ENCODE measurements around the gene GNG2. TPM values are rescaled to one million over a fixed set of nuclear protein-coding genes. Genes with fewer than 3 reads are reported as not detected.
A peak's percentile ranks its signal among the peaks of the same experiment; 100 is the strongest.

Gene GNG2
- total and polyA plus RNA-seq, 2 experiments from 2014 or later = 3.3 to 4.5 TPM

DNA sequence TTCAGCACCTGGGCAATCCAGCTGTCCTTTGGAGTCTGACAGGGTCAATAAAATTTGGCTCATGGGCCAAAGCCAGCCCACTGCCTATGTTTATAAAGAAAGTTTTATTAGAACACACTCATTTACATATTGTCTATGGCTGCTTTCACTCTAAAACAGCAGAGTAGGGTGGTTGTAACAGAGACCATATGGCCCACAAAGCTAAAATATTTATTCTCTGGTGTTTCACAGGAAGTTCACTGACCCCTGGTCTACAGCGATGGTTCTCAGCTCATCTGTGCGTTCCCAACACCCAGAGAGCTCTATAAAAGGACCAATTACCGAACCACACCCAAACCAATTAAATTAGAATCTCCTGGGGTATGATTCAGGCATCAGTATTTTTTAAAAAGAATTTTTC, 91.2 kb downstream of the GNG2 start:
- H3K27ac ChIP-seq = no peak overlapping the region
- TF ChIP-seq, protein P1, sequence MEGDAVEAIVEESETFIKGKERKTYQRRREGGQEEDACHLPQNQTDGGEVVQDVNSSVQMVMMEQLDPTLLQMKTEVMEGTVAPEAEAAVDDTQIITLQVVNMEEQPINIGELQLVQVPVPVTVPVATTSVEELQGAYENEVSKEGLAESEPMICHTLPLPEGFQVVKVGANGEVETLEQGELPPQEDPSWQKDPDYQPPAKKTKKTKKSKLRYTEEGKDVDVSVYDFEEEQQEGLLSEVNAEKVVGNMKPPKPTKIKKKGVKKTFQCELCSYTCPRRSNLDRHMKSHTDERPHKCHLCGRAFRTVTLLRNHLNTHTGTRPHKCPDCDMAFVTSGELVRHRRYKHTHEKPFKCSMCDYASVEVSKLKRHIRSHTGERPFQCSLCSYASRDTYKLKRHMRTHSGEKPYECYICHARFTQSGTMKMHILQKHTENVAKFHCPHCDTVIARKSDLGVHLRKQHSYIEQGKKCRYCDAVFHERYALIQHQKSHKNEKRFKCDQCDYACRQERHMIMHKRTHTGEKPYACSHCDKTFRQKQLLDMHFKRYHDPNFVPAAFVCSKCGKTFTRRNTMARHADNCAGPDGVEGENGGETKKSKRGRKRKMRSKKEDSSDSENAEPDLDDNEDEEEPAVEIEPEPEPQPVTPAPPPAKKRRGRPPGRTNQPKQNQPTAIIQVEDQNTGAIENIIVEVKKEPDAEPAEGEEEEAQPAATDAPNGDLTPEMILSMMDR (IDR thresholded peaks at IDR 0.05; ENCODE audit: low read depth, low read length) = no peak
- H3K36me3 ChIP-seq = no peaks in the 10 kb centered on the region
- no peaks in the 10 kb centered on the region for H3K9me3 ChIP-seq (ENCODE audit: low read depth)
- DNase-seq (ENCODE audit: low read depth in 1 of 2, low spot score in 1 of 2) = no peak
- peaks cover 19% of the 10 kb centered on the region for H3K4me1 ChIP-seq (ENCODE audit: low read depth)
- no peaks in the 10 kb centered on the region for H3K27me3 ChIP-seq
- no peak overlapping the region for H3K4me3 ChIP-seq

- Histone ChIP-seq H3K9me3 (ENCODE audit: low read depth) (no peaks in the 10 kb centered on the region), H3K4me1 (ENCODE audit: low read depth) (peaks cover 19% of the 10 kb centered on the region), H3K27me3 (no peaks in the 10 kb centered on the region), H3K36me3 (no peaks in the 10 kb centered on the region), H3K4me3 (no peak overlapping the region), H3K27ac (no peak overlapping the region)
- TF ChIP-seq, protein P1 (IDR thresholded peaks at IDR 0.05; ENCODE audit: low read depth, low read length) = no peak
- DNase-seq (ENCODE audit: low read depth in 1 of 2, low spot score in 1 of 2) = no peak
Measured at GRCh38 chr14:51954031-51954430, 93.6 kb downstream of the GNG2 start.

DNA sequence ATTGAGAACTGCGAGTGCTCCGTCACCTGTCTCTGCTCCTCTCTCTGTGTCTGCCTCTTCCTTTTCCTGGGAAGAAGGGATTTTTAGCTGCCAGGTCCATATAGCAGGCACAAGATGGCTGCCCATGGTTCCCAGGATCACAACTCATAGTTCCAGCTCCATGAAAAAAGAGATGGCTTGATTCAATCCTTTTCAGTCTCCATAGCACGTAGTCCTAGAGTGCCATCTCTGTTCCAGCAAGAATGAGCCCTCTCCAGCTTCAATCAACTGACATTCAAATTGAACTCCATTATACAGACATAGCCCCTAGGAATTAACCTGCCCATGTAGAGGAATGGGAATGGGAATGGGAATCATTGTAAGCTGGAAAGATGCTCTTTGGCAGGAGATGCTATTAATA, 94.2 kb downstream of the GNG2 start:
- peaks cover 19% of the 10 kb centered on the region for H3K4me1 ChIP-seq (ENCODE audit: low read depth)
- H3K27me3 ChIP-seq = no peaks in the 10 kb centered on the region
- DNase-seq (ENCODE audit: low read depth in 1 of 2, low spot score in 1 of 2) = no peak
- H3K36me3 ChIP-seq = no peaks in the 10 kb centered on the region
- TF ChIP-seq, protein P1 (IDR thresholded peaks at IDR 0.05; ENCODE audit: low read depth, low read length) = no peak
- no peak overlapping the region for H3K27ac ChIP-seq
- H3K4me3 ChIP-seq = no peak overlapping the region
- no peaks in the 10 kb centered on the region for H3K9me3 ChIP-seq (ENCODE audit: low read depth)

DNA sequence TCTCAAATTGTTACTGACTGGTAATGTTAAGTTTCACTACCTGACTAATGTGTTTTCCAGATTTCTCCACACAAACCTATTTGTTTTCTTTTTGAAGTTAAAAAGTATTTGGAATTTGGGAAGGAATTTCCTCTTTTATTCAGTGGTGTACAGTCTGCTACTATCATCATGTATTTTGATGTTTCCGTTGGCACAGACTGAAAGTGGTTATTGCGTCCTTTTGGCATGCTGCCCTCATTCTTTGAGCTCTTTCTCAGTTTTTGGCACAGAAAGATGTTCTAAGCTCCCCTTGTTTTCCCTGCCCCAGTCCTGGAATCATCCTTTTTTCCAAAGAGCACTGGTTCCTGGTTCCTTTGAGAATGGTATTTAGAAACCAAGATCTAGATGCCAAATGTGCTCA, 97.5 kb downstream of the GNG2 start:
- Histone ChIP-seq H3K27ac (no peak overlapping the region), H3K27me3 (no peaks in the 10 kb centered on the region), H3K36me3 (no peaks in the 10 kb centered on the region), H3K9me3 (ENCODE audit: low read depth) (no peaks in the 10 kb centered on the region), H3K4me1 (ENCODE audit: low read depth) (peaks cover 20% of the 10 kb centered on the region), H3K4me3 (no peak overlapping the region)
- TF ChIP-seq, protein P1 (IDR thresholded peaks at IDR 0.05; ENCODE audit: low read depth, low read length) = no peak
- DNase-seq (ENCODE audit: low read depth in 1 of 2, low spot score in 1 of 2) = peak in 1 of 2 donors; percentile 88

- TF ChIP-seq, protein P1 (IDR thresholded peaks at IDR 0.05; ENCODE audit: low read depth, low read length) = no peak
- H3K4me1 ChIP-seq (ENCODE audit: low read depth) = peaks cover 3% of the 10 kb centered on the region
- H3K4me3 ChIP-seq = no peak overlapping the region
- H3K36me3 ChIP-seq = no peaks in the 10 kb centered on the region
- H3K27ac ChIP-seq = no peak overlapping the region
- no peaks in the 10 kb centered on the region for H3K9me3 ChIP-seq (ENCODE audit: low read depth)
- H3K27me3 ChIP-seq = no peaks in the 10 kb centered on the region
- no peak for DNase-seq (ENCODE audit: low read depth in 1 of 2, low spot score in 1 of 2)
Measured at GRCh38 chr14:51959928-51960327, 99.5 kb downstream of the GNG2 start.

DNA sequence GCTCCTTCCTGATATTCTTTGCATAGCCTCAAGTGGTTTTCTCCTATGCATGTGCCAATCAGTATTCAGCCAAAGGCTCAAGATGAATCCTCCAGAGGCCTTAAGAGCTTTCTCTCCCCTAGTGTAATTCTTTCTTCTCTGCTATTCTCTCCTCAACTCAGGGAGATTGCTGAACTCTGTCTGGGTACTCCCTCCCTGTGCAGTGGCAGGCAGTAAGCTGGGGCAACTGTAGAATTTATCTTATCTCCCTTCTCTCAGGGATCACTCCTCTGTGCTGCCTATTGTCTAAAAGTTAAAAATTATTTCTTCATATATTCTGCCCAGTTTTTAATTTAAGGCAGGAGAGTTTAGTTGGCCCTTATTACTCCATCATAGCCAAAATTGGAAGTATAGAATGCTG, 100.5 kb downstream of the GNG2 start:
- no peaks in the 10 kb centered on the region for H3K36me3 ChIP-seq
- no peak overlapping the region for H3K4me3 ChIP-seq
- no peaks in the 10 kb centered on the region for H3K27me3 ChIP-seq
- H3K4me1 ChIP-seq (ENCODE audit: low read depth) = peaks cover 3% of the 10 kb centered on the region
- no peak overlapping the region for H3K27ac ChIP-seq
- no peaks in the 10 kb centered on the region for H3K9me3 ChIP-seq (ENCODE audit: low read depth)
- DNase-seq (ENCODE audit: low read depth in 1 of 2, low spot score in 1 of 2) = no peak
- TF ChIP-seq, protein P1 (IDR thresholded peaks at IDR 0.05; ENCODE audit: low read depth, low read length) = no peak
